Measurements from ENCODE around the gene ZBP1.

Gene ZBP1

GRCh38 chr20:57620274-57620990 is at the start of gene ZBP1:
Gene ZBP1, minus strand, starts transcription at chr20:57620426. Its CDS starts 131 bp downstream, at chr20:57620295.
- no peak for DNase-seq (ENCODE audit: low spot score)

DNA sequence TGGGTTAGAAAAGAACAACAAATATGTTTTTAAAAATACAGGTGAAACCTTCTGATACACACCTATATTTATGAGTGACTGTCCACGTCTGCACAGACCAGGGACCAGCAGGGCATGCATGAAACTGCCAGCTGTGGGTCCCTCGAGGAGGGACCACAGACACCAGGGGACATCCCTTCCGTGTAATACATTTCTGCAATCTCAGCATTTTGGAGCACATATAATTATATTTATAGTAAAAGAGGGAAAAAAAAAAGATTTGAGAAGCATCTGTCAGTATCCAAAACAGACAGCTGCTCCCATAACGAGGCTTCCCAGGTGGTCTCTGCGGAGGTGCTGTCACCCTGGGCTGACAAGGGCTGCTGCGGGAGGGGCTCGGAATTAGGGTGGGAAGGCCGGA is 49.4 kb upstream of the ZBP1 start:
- no peak for DNase-seq (ENCODE audit: low spot score)

DNA sequence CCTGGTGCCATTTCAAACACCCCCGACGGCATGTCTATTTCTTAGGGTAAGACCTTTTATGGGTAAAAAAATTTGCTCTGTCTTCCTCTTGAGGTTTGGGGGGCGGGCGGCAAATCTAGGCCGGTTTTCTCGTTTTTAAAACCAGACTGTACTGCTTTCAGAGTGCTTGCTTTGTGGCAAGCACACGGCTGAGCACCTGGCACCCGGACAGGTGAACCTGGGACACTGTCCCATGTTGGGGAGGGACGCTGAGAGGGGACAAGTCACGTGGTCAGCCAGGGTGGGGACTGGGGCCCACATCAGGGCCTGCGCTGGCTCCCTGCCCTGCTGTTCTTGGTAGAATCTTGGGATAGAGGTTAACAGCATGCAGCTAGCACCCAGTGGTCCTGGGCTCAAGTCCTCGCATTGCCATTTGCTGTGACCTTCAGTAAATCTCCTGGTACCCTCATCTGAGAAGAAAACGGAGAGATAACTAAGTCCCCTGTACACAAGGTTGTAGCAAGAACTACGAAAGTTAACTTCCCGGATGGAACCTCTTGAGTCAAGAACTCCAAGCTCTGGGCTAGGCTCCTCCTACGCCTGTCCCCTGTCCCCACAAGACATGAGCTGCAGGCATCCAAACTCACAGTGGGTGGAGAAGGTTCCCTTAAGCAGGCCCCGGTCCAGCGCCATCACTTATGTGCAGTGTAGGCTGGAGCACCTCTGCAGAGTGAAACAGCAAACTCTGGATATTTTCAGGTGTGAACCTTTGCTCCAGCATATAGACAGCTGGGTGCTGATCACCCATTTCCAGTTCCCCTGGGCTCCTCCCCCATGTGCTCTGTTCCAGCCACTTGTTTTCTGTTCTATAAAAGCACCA is 47.9 kb upstream of the ZBP1 start:
- no peak for DNase-seq (ENCODE audit: low spot score)

DNA sequence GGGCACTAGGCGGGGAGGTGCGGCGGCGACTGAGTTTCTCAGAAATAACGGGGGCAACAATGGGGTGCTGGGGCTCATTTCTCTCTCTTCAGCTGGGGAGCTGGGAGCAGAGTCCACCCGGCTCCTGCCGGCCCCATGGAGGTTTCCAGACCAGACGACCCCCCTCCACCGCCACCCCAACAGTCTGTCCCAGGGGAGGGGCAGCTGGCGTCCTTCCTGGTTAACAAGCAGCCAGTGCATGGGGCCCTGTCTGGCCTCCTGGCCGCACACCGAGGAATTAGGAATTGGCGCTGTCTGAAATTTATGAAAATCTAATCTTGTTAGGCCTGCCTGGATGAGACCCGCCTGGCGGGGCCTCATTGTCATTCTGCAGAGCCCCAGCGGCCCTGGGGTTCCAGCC is 47.2 kb upstream of the ZBP1 start:
- DNase-seq (ENCODE audit: low spot score) = no peak

- no peak for DNase-seq (ENCODE audit: low spot score)
These were observed 46.6 kb upstream of the ZBP1 start for GRCh38 chr20:57666834-57667157.

DNA sequence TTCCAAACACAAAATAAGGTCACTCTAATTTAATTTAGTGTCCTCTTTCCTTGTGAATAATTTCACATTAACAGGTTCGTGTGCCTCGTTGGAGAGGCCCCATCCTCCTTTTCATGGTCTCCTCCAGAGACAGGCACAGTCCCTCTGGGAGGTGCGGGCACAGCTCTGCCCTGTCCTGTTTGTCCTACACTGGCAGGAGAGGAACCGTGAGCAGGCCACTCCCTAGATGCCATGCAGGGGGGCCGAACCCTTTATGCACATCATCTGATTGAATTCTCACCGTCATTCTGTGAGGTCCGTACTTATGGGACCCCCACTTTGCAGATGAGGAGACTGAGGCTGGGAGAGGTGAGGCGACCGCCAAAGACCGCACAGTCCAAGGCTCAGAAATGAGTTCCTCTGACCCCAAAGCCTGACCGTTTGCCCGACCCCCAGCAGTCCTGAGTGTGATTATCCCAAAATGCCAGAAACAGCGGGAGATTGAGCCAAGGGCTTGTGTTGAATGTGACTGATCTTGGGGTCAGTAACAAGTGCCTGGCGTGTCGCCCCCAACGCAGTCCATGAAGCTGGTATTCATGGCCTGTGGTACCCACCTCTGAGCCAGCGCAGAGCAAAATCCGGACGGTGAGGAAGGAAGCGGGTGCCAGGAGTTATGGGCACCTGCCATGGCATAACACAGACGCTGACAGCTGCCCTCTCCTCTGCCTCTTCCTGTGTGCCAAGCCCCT is 46.0 kb upstream of the ZBP1 start:
- DNase-seq (ENCODE audit: low spot score) = no peak

DNA sequence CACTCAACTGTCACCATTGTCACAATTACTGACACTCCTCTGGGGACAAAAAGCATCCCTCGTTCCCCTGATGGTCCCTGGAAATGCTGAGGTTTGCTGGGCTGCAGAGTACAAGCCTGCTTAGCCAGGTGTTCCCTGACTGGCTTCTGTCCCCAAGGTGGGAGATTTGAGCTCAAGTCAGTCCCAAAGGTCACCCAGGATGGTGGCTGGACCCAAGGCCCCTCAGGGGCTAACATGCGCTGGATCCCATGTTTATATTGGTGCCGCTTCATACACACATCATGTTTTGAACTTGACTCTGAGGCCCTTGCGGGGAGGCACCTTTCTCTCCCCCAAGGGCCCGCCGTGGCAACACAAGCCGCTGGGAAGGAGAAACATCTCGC is 45.4 kb upstream of the ZBP1 start:
- DNase-seq (ENCODE audit: low spot score) = no peak

DNA sequence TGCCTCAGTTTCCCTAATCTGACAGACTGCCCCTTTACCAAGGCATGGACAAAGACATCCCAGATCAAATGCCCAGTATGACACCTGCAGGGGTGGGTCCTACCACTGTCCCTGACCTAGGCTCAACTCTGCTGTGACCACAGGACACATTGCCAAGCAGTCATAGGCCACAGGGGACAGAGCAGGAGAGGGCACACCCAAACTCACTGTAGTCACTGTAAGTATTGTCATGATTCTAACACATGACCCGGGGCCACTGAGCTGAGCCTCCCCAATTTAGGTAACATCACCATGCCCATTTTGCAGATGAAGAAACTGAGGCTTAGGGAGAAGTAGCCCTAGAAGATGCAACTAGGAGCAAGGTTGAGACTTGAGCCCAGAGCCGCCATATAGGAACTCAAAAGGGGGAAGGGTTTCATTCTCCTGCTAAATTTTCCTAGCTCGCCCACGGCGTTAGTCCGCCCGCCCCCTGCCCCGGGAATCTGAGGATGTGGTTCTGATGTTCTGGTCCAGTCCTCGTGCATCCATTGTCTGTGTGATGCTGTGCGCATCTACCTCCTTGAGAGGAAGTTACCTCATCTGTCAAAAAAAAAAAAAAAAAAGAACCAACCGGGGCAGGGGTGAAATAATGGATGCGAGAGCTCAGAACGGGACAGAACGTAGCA is 44.8 kb upstream of the ZBP1 start:
- no peak for DNase-seq (ENCODE audit: low spot score)

DNA sequence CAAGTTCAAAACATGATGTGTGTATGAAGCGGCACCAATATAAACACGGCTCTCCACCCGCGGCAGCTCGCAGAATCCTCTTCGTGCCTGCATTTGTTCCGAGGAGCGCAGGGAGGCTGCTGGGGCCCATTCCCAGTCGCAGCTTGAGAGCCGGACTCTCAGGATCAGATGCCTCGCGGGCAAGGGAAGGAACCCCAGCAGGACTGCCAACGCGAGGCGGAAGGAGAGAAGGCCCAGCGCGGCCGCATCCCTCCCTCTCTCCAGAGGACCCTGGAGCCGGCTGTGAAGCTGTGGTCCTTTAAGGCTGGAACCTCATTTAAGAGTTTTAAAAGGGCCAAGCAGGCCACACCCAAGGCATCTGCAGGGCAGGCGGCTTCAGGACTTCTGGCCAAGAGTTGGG is 44.2 kb upstream of the ZBP1 start:
- DNase-seq (ENCODE audit: low spot score) = no peak

GRCh38 chr20:57663681-57664451 is 43.6 kb upstream of the ZBP1 start:
- no peak for DNase-seq (ENCODE audit: low spot score)

DNA sequence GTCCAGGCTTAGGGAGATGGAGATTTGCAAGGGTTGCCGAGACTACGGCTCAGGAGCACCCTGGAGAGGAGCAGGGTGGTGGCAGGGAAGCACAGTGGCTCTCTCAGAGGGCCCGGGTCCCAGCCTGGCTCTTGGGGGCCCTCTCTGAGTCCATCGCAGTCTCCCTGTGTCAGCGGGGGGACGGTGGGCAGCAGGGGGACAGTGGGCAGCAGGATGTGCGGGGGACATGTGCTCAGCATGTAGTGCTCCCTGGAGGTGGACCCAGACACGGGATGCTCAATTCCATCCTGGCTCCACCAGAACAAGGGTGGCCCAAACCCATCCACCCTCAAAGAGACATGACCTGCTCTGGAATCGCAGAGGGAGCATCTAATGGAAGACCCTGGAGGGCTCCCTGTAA is 43.0 kb upstream of the ZBP1 start:
- no peak for DNase-seq (ENCODE audit: low spot score)

DNA sequence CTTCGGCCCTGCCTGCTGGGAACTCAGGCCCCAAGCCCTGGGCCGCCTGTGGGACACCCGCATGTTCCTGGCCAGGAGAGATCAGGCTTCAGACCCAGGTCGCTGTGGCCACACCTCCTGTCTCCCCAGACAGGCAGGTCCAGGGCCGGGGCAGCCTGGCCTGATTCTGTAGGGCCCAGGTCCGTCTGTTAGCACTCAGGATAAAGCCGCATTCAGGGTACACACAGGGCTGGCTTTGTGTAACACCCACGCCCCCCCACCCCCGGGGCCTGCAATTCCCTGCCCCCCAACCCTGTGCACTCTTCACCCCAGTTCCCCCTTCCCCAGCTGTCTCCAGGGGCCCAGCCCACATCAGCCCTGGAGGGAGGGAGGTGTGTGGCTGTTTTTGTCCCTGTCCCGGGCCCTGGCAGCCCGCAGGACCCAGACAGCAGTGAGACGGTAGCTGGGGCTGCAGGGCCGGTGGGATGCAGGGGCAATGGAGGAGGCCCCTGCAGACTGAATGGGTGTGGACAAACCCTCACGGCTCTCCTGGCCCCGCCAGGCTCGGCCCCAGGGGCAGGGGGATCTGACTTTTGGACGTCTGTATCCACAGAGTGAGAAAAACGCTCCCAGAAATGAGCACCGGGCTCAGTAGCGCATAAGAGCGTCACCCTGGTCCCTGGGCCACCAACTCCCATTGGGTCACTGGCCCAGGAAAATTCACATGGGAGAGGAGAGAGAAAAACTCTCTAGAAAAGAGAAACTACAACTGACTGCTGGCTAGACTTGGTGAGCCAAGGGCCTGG is 42.4 kb upstream of the ZBP1 start:
- no peak for DNase-seq (ENCODE audit: low spot score)

GRCh38 chr20:57661746-57662455 is 41.7 kb upstream of the ZBP1 start:
- DNase-seq (ENCODE audit: low spot score) = no peak

- DNase-seq (ENCODE audit: low spot score) = no peak
These were observed 40.9 kb upstream of the ZBP1 start for GRCh38 chr20:57660922-57661745.

- DNase-seq (ENCODE audit: low spot score) = no peak
These were observed 40.1 kb upstream of the ZBP1 start for GRCh38 chr20:57660181-57660921.

DNA sequence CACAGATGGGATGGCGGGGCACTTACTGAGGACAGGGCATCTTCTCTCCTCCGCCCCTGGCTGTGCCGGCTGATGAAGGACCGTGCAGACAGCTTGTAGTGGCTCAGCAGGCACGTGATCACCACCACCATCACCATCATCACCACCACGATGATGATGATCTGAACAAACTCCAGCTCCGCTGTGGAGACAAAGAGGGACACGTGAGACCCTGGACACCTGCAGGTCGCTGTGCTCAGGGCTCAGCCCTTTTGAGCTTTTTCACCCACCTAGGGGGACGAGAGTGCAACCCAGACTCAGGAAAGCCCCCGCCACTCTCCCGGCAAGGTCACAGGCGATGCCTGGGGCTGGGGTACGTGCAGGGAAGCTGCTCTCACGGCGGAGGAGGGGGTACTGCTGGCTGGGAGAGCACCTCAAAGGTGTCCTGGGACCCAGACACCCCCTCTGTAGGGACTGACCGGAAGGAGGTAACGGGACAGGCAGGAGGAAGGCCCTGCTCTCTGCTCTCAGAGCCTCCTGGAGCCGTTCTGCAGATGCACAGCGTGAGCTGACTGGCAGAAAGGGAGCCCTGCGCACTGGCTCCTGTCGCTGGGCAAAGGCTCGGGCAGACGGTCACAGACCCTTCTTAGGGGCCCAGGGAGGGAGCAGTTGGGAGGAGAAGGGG is 39.4 kb upstream of the ZBP1 start:
- DNase-seq (ENCODE audit: low spot score) = no peak

- DNase-seq (ENCODE audit: low spot score) = no peak
These were observed 38.7 kb upstream of the ZBP1 start for GRCh38 chr20:57658833-57659516.
